Measurements from ENCODE around the gene STING1.
"Not testable (repeated sequence)": the region's sequence is repeated elsewhere in the genome, so short reads cannot be mapped to it uniquely, and the experiment has no call there.

STING1 gene

DNA sequence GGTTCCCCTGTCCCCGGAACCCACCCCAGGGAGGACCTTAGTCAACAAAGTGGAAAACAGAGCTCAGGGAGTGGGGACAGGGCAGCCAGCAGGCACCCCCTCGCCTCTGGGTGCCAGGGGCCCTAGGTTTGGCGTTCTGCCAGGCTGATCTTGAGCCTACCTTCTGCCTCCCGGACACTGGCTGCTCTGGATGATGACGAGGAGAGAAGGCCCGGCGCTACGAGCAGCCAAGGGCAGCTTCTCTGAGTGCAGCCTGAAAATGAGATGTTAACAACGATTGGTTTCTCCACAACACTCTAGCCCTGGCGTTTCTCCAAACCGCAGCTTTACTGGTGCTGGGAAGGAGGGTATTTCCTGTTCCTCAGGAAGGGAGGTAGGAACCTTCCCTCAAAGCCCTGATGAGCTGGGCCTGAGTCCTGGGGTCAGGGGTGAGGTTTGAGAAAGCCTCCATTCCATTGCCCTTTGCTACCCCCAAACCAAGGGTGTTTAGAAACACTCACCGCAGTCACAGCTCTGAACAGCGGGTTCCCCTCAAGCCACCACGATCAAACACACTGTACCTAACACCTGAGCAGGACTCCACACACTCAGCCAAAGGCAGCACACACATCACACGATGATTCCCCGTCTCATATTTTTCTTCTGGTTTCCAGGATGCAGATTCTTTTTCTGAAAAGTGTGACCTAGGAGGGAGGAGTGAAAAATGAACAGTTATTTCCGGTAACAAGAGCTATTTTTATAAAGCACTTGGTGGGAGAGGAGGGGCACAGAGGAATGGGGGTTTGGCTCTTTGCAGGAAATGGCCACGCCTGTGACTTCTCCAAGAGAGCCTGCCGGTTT lies at the start of gene STING1:
STING1 (minus strand) TSS at position 709 of the 840 bp plus-strand sequence. CDS start 1,054 bp downstream, outside the sequence.
- DNase-seq, result peak; percentile 82

DNA sequence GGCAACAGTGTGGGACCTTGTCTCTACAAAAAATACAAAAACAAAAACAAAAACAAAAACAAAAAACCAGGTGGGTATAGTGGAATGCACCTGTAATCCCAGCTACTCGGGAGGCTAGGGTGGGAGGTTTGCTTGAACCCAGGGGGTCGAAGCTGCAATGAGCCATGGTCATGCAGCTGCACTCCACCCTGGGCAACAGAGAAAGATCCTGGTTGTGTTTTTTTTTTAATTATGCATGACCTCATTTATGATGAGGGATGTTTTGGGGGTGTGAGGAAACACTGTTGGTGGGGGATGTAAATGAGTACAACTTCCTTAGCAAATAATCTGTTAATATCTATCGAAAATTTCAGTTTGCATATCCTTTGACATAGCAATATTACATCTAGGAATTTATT lies 49.2 kb upstream of the STING1 start:
- no peak for DNase-seq

DNA sequence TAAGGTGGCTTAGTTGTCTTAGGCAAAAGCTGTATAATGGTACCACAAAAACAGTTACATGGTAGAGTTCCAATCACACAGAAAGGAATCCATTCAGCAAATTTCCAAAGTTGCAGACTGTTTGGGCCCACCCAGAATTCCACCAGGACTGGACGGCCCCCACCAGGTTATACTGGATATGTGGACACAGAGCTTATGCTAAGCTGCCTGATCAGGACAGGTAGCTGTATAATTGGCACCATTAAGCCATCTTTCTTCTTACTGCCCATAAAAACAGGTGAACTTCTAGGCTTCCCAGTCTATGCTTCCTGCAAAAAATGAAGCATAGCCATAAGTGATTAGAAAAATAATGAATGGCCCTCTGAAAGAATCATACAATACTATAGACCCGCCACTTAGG lies 47.5 kb upstream of the STING1 start:
- DNase-seq, result not testable (repeated sequence)

DNA sequence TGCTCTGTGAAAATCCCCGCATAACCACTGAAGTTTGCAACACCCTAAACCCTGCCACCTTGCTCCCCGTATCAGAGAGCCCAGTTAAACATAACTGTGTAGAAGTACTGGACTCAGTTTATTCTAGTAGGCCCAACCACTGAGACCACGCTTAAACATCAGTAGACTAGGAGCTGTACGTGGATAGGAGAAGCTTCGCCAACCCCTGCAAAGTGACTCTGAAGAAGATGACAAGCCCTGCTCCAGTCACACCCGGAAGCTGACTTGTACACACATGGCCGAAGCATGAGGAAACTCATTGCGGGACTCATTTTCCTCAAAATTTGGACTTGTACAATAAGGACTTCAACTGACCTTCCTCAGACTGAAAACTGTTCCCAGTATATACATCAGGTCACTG lies 46.1 kb upstream of the STING1 start:
- DNase-seq, result not testable (repeated sequence)

DNA sequence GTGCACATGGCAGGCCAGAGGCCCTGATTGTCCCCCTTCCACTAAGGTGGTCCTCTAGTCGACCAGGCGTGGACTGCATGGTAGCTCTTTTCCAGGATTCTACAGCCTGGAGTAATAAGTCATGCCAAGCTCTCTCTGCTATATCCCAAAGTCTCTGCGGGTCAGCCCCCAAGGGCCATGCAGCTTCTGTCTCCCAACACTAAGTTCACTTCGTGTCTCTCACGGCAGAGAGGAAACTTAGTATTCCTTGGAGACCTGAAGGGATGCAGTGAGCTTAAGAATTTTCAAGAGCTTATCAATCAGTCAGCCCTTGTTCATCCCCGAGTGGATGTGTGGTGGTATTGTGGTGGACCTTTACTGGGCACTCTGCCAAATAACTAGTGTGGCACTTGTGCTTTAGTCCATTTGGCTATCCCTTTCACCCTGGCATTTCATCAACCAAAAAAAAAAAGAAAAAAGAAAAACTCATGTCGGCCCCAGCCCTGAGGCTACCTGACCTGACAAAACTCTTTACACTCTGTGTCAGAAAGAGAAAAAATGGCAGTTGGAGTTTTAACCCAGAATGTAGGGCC lies 45.4 kb upstream of the STING1 start:
- DNase-seq, result not testable (repeated sequence)

DNA sequence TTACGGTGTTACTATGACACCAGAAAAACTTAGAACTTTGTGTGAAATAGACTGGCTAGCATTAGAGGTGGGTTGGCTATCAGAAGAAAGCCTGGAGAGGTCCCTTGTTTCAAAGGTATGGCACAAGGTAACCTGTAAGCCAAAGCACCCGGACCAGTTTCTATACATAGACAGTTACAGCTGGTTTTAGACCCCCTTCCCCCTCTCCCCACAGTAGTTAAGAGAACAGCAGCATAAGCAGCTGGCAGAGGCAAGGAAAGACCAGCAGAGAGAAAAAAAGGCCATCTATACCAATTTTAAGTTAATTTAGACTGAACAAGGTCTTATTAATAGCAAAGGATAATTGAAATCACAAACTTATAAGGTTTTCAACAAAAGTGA lies 44.5 kb upstream of the STING1 start:
- not testable (repeated sequence) for DNase-seq

DNA sequence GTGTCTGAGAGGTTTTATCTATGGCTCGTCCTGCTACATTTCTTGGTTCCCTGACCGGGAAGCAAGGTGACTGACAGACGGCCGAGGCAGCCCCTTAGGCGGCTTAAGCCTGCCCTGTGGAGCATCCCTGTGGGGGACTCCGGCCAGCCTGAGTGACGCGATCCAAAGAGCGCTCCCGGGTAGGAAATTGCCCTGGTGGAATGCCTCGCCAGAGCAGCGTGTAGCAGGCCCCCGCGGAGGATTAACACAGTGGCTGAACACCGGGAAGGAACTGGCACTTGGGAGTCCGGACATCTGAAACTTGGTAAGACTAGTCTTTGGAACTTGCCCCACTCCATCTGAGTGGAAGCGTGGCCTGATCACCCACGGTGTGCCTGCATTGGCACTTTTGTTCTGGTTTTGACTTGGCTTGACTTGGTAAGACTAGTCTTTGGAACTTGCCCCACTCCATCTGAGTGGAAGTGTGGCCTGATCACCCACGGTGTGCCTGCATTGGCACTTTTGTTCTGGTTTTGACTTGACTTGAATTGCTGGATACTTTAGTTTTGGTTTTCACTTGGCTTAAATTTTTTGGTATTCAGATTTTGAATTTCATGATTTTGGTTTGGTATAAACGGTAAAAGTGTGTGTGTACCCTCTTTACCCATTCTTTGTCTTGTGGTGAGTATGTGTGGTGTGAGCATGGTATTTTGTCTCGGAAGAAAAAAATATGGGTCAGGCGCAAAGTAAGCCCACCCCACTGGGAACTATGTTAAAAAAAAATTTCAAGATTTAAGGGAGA lies 43.9 kb upstream of the STING1 start:
- DNase-seq, result not testable (repeated sequence)

DNA sequence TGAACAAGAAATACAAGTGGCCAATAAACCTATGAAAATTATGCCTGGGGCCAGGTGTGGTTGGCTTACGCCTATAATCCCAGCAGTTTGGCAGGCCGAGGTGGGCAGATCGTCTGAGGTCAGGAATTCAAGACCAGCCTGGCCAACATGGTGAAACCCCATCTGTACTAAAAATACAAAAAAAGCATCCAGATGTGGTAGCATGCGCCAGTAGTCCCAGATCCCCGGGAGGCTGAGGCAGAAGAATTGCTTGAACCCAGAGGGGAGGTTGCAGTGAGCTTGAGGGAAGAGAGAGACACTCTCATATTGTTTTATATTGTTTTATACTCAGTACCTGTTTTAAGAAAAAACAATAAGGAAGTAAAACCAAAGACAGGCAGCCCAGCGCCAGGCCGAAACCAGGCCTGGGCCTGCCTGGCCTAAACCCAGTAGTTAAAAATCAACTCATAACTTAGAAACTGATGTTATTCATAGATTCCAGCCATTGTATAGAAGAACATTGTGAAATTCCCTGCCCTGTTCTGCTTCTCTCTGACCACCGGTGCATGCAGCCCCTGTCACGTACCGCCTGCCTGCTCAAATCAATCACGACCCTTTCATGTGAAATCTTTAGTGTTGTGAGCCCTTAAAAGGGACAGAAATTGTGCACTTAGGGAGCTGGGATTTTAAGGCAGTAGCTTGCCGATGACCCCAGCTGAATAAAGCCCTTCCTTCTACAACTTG lies 43.2 kb upstream of the STING1 start:
- not testable (repeated sequence) for DNase-seq

DNA sequence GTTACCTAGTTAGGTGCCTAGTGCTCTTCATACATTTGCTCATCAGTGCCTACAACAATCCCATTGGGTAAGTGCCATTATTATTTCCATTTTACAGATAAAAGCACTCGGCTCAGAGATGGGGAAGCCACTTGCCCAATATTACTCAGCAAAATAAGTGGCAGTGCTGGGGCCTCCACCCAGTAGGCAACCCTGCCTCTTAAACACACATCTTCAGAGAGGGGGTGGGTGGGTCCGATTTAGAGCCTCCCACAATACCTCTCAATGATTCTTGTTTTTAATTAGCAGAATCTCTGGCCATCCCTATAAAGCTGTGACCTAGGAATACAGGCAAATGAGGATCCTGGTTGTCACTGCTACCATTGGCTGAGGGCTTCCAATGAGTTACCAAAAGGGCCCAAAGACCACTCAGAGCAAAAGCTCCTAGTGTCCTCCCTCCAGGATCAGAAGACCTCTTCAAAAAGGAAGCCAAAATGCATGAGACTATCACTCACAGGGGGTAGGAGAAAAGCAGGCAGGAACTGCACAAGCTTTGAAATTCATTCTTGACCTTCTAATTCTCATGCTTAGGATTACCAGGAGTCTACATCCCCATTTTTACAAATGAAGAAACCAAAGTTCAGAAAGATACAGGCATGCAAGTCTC lies 42.5 kb upstream of the STING1 start:
- DNase-seq, result no peak

DNA sequence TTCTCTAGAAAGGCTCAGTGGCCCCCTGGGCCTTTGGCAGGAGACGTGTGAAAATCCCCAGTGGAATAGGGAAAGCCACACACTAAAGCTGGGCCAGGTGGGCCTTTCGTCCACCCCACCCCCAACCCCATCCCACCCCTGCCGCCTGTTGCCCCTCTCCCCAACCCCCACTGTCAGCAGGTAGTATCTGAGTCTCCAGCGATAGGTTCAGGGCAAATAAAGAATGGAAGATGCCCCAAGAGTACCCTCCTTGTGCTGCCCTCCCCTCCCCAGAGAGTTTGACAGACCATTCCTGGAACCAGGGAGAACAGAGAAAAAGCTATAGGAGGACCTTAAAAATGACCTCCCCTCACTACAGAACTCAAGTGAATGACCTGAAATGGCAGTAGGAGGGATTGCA lies 41.9 kb upstream of the STING1 start:
- no peak for DNase-seq

DNA sequence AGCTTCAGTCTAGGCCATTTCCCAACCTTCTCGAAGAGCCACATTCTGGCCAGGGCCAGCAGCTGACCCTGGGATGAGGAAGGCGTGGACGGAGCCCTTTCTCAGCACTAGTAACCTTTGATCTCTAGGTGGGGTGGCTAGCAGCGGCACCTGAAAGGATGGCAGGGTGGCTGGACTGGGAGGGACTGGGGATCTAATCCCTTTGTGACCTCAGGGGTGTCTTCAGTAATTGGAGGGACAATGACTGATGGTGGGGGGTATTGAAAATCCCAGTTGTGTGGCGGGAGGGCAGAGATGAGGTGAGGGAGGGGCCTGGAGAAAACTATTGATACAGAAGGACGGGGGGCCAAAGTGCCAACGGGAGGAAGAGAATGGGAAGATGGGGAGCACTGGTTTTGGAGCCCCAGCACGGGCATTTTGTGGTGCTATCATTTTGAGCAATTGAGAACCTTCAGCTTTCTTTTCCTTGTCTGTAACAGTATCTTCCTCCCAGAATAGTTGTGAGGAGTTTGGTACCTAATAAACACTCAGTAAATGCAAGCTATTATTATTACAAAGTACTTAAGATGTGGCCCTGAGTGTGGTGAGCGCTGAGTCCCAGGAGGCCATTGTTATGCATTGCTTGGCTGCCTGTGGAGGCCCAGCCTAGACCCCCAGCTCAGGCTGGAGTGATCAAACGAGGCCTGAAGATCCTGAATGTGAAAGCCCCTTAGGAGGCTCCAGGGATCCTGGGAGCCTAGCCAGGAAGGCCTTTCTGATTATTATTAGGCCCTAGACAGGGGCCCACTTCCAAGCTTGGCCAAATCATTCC lies 41.3 kb upstream of the STING1 start:
- no peak for DNase-seq

DNA sequence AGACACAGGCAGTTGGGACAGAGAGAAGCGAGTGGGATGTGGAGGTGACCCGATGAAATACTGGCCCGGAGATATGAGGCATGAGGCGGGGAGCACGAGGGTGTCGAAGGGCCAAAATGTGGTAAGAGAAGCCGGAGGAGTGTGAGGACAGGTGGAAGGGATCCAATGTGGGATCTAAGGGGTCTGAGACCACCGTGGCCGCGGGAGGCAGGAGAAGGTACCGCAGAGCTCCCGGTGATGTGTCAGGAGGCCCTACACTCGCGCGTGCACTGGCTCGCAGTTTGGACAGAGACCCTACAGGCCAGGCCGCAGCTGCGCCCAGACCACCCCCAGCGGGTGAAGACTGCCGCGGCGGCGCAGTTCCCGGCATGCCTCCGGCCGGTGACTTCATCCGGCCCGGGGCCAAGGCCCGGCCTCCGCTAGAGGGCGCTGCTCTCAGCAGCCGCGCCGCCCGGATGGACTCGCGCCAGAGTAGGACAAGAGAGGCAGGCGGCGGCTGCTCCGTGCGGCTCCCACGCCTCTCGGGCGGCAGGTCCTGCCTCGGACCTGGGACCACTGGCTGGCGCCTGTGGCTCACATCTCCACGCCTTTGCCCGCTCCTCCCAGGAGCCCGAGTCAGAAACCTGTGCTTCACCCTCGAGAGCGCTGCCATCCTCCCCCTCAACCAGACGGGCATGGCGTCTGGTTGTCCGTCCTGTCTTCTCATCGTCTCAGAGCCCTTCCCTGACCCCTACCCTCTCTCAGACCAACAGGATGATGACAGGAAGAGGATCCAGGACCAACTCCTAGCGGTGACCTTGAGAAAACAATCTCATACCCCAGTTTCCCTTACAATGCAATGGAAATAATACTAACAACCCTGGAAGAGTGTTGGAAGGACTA lies 35.4 kb upstream of the STING1 start:
- peak; percentile 98 for DNase-seq

DNA sequence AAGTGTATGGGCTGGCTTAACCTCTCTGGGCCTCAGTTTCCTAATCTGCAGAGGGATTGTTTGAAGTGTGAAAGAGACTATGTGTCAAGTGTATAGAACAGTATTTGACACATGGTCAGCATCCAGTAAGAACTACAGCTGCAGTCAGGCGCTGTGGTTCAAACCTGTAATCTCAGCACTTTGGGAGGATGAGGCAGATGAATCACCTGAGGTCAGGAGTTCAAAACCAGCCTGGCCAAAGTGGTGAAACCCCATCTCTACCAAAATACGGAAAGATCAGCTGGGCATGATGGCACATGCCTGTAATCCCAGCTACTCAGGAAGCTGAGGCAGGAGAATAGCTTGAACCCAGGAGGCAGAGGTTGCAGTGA lies 31.9 kb upstream of the STING1 start:
- no peak for DNase-seq

DNA sequence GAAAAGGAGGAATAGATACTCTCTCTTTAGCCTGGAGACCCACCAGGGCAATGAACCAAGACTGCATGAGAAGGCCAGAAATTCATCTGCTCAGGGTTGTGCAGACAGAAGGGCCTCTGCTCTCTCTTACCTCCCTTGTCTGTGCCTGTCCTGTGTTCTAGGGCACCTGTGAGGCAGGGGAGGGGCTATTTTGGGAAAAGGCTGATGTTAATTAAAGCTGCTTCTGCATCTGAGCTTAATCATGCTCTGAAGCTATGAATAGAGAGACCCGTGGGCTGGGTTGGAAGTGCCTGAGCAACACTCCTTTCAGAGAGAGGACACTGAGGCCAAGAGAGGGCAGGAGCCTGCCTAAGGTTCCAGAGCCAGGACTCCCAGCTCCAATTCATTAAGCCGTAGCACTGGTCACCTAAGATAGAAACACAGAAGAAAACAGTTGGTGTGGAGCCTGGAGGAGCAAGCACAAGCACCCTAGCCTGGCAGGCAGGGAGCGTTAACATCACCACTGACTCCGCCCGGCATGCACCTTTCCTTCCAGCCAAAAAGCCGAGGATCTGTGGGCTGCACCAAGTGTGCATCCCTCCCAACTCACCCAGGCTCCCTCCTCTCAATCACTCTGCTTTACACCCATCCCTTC lies 31.4 kb upstream of the STING1 start:
- DNase-seq, result no peak

DNA sequence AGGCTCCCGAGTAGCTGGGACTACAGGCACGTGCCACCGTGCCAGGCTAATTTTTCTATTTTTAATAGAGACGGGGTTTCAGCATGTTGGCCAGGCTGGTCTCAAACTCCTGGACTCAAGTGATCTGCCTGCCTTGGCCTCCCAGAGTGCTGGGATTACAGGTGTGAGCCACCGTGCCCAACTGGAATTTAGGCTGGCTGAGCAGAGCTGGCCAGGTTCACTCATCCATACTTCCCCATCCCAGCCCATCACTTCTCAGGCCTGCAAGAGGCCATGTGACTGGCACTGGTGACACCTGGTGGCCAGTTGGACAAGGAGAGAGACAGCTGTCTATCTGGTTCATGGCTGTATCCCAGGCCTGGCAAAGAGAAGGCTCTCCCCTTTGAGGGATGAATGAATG lies 30.9 kb upstream of the STING1 start:
- DNase-seq, result peak; percentile 87

DNA sequence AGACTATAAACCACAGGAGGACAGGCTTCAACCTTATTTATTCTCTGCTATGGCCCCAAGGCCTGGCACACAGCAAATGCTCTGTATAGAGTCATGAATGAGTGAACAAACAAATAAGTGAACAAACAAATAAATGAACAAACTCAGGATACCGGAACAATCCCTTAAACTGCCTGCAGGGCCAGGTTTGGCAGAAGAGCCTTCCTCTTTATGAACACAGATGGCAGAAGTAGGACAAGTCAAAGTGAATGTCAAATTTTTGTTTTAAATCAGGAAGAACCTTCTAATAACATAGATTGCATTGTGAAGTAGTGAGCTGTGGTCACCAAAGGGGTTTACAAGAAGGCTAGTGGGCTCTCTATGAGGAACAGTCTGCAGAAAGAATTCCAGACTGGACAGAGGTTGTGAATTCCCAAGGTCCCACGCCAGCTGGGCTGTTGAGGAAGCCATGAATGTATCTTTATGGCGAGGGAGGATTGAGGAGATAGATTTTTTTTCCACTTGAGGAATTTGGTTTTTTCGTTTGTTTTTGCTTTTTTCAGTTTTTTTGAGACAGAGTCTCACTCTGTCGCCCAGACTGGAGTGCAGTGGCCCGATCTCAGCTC lies 30.3 kb upstream of the STING1 start:
- DNase-seq, result no peak

DNA sequence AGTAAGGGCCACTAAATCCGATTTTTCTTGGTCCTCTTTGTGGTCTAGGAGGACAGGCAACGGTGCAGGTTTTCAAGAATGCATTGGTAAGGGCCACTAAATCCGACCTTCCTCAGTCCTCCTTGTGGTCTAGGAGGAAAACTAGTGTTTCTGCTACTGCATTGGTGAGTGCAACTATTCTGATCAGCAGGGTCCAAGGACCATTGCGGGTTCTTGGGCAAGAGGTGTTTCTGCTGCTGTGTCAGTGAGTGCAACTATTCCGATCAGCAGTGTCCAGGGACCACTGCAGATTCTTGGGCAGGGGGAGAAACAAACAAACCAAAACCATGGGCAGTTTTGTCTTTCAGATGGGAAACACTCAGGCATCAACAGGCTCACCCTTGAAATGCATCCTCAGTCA lies 22.2 kb upstream of the STING1 start:
- not testable (repeated sequence) for DNase-seq

DNA sequence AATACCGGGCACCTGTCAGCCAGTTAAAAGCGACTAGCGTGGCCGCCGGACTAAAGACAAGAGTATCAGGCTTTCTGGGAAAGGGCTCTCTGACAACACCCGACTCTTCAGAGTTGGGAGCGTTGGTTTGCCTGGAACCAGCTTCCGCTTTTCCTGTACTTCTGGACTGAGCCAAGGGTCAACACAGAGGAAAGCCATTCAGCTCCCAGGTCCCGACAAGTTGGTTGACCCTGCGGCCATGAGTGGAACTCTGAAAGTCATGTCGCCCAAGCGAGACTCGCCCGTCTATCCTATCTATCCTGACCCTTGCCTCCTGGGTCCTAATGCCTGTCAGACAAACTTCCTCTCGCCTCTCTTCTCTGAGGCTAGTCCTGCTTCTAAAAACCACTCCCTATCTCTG lies 21.3 kb upstream of the STING1 start:
- DNase-seq, result not testable (repeated sequence)

DNA sequence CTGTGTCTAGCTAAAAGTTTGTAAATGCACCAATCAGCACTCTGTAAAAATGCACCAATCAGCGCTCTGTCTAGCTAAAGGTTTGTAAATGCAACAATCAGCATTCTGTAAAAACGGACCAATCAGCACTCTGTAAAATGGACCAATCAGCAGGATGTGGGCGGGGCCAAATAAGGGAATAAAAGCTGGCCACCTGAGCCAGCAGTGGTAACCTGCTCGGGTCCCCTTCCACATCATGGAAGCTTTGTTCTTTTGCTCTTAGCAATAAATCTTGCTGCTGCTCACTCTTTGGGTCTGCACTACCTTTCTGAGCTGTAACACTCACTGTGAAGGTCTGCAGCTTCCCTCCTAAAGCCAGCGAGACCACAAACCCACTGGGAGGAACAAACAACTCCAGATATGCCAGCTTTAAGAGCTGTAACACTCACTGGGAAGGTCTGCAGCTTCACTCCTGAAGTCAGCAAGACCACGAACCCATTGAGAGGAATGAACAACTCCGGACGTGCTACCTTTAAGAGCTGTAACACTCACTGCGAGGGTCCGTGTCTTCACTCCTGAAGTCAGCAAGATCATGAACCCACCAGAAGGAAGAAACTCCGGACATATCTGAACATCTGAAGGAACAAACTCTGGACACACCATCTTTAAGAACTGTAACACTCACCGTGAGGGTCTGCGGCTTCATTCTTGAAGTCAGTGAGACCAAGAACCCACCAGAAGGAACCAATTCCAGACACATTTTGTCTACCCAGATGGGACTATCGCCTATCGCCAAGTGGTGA lies 20.7 kb upstream of the STING1 start:
- not testable (repeated sequence) for DNase-seq

Data from activated CD8-positive, alpha-beta memory T cell treated with anti-CD3 and anti-CD28 coated beads for 24 hours (primary cell).